Neural cell (in vitro differentiated cells): ENCODE data around the gene DUSP7.

Experiments used
- EZH2 ChIP-seq: fragments of 200-600, 300-800 bp; shearing (Covaris generic), sonication (generic); IDR thresholded peaks from 2 replicates; pipeline ENCODE4 v1.6.1; 2014; ENCODE audit warnings: antibody characterized with exemption, low read length, borderline replicate concordance, mild to moderate bottlenecking; ENCODE audit not compliant: insufficient read depth, poor library complexity, severe bottlenecking
- MXI1 ChIP-seq: fragments of 450-650 bp; conservative IDR thresholded peaks from 2 replicates; pipeline ENCODE4 v1.6.1; 2014; ENCODE audit warnings: antibody characterized with exemption, mild to moderate bottlenecking; ENCODE audit not compliant: poor library complexity, severe bottlenecking
- POLR2AphosphoS5 ChIP-seq: IDR thresholded peaks from 2 replicates; pipeline ENCODE4 v1.6.1; 2012
- TF ChIP-seq, protein P1 (sequence below): fragments of 450-650 bp; IDR thresholded peaks from 2 replicates; pipeline ENCODE4 v1.5.1; 2014; ENCODE audit warnings: antibody characterized with exemption, mild to moderate bottlenecking, moderate library complexity; ENCODE audit not compliant: poor library complexity, severe bottlenecking

DNA sequence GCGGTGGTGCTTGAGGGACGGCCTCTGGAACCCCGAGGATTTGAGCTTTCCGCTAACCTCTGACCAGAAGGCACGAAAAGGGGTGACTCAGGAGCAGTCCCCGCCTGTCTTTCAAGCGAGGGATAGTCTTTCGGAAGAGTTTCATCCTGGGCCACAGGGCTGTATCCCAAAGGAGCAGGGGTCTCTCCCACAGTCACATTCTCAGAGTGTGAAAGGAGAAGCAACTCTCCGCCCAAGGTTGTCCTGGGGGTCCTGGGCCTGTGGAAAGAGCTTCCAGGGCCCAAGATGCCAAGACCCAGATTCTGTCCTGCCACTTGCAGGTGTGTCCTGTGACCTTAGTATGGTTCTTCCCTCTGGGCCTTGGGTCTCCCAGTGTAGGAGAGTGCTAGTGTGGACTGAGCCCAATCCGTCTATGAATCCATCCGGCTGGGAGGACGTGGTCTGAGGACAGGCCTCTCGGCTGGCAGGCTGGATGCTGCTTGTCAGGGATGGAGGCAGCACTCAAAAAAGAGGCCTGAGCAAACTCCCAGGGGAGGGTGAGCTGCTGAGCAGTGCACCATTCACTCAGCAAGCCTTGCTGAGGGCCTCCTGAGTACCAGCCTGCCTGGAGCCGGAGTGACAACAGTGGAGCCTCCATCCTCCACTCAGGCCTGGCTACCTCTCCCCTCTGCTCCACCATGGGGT, 1.6 kb upstream of the DUSP7 start:
- TF ChIP-seq EZH2 (no peak), MXI1 (no peak), POLR2AphosphoS5 (no peak)
- TF ChIP-seq, protein P1, sequence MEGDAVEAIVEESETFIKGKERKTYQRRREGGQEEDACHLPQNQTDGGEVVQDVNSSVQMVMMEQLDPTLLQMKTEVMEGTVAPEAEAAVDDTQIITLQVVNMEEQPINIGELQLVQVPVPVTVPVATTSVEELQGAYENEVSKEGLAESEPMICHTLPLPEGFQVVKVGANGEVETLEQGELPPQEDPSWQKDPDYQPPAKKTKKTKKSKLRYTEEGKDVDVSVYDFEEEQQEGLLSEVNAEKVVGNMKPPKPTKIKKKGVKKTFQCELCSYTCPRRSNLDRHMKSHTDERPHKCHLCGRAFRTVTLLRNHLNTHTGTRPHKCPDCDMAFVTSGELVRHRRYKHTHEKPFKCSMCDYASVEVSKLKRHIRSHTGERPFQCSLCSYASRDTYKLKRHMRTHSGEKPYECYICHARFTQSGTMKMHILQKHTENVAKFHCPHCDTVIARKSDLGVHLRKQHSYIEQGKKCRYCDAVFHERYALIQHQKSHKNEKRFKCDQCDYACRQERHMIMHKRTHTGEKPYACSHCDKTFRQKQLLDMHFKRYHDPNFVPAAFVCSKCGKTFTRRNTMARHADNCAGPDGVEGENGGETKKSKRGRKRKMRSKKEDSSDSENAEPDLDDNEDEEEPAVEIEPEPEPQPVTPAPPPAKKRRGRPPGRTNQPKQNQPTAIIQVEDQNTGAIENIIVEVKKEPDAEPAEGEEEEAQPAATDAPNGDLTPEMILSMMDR, result no peak
